PC-3 (cell line): ENCODE data around the gene DIP2C.

ENCODE experiments used
- CTCF ChIP-seq: fragments of 300-600 bp; sonication (generic); conservative IDR thresholded peaks from 2 replicates; pipeline ENCODE4 v1.5.1; 2017; ENCODE audit warnings: antibody characterized with exemption, low read depth, mild to moderate bottlenecking, low read length
- EZH2 ChIP-seq: fragments of 300-600 bp; sonication (generic); IDR thresholded peaks from one replicate; pipeline ENCODE4 v1.6.1; 2017; ENCODE audit warnings: antibody characterized with exemption, mild to moderate bottlenecking, low read length; ENCODE audit not compliant: unreplicated experiment
- EZH2phosphoT487 ChIP-seq: fragments of 300-600 bp; sonication (generic); IDR thresholded peaks from 2 replicates; pipeline ENCODE4 v1.6.1; 2018; ENCODE audit warnings: mild to moderate bottlenecking, antibody characterized with exemption, low read length, borderline replicate concordance

- no peak for TF ChIP-seq EZH2
- no peak for TF ChIP-seq CTCF
- no peak for TF ChIP-seq EZH2phosphoT487
These were observed 191.5 kb downstream of the DIP2C start for GRCh38 chr10:497898-498451.
